Erythroblast (primary cell): ENCODE results near the gene PHKB.
"Not testable (repeated sequence)": the region's sequence is repeated elsewhere in the genome, so short reads cannot be mapped to it uniquely, and the experiment has no call there.

Experiments
- GATA1 ChIP-seq: IDR thresholded peaks from 2 replicates; pipeline ENCODE4 v1.6.1; 2011; ENCODE audit warnings: low read depth, mild to moderate bottlenecking, control low read depth, low read length, moderate library complexity
- POLR2A ChIP-seq: IDR thresholded peaks from 2 replicates; pipeline ENCODE4 v1.6.1; 2011; ENCODE audit warnings: mild to moderate bottlenecking, low read length

DNA sequence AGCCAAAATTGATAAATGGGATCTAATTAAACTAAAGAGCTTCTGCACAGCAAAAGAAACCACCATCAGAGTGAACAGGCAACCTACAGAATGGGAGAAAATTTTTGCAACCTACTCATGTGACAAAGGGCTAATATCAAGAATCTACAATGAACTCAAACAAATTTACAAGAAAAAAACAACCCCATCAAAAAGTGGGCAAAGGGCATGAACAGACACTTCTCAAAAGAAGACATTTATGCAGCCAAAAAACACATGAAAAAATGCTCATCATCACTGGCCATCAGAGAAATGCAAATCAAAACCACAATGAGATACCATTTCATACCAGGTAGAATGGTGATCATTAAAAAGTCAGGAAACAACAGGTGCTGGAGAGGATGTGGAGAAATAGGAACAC is 18.2 kb upstream of the PHKB start:
- TF ChIP-seq POLR2A, GATA1: not testable (repeated sequence)
